GM19035 (cell line): ENCODE results near the gene PARK7.

Experiments
- ATAC-seq: cut with Tn5 transposase; IDR thresholded peaks from one replicate; pipeline ENCODE4 v1.9.1; 2021; ENCODE audit not compliant: unreplicated experiment

PARK7 gene

GRCh38 chr1:8006037-8006963, 44.8 kb downstream of the PARK7 start:
- no peak for ATAC-seq

GRCh38 chr1:8009043-8010002, 47.8 kb downstream of the PARK7 start:
- ATAC-seq, result no peak

GRCh38 chr1:8010080-8010664, 48.7 kb downstream of the PARK7 start:
- ATAC-seq, result no peak

GRCh38 chr1:8011016-8011415, 49.5 kb downstream of the PARK7 start:
- no peak for ATAC-seq

GRCh38 chr1:8011923-8012858, 50.7 kb downstream of the PARK7 start:
- no peak for ATAC-seq

GRCh38 chr1:8012955-8013354, 51.4 kb downstream of the PARK7 start:
- ATAC-seq, result no peak

GRCh38 chr1:8013399-8013798, 51.9 kb downstream of the PARK7 start:
- ATAC-seq, result no peak

- no peak for ATAC-seq
These were observed 52.3 kb downstream of the PARK7 start for GRCh38 chr1:8013800-8014199.

- ATAC-seq, result no peak
These were observed 53.0 kb downstream of the PARK7 start for GRCh38 chr1:8014381-8014988.

GRCh38 chr1:8015036-8015808, 53.7 kb downstream of the PARK7 start:
- ATAC-seq, result no peak

- ATAC-seq, result no peak
These were observed 54.3 kb downstream of the PARK7 start for GRCh38 chr1:8015809-8016165.

- ATAC-seq, result no peak
These were observed 54.8 kb downstream of the PARK7 start for GRCh38 chr1:8016210-8016894.

- ATAC-seq, result no peak
These were observed 55.4 kb downstream of the PARK7 start for GRCh38 chr1:8016895-8017241.

- ATAC-seq, result no peak
These were observed 56.1 kb downstream of the PARK7 start for GRCh38 chr1:8017495-8018197.

GRCh38 chr1:8018492-8019228, 57.1 kb downstream of the PARK7 start:
- no peak for ATAC-seq

- no peak for ATAC-seq
These were observed 57.7 kb downstream of the PARK7 start for GRCh38 chr1:8019229-8019620.

GRCh38 chr1:8020032-8020431, 58.5 kb downstream of the PARK7 start:
- no peak for ATAC-seq
